NT2/D1 (cell line): Measurements from ENCODE around the gene KRTAP9-6.

Experiments used
- SUZ12 ChIP-seq: IDR thresholded peaks from 2 replicates; pipeline ENCODE4 v1.6.1; 2011; ENCODE audit not compliant: insufficient read length, insufficient read depth; ENCODE audit errors: extremely low read depth
- YY1 ChIP-seq: IDR thresholded peaks from 2 replicates; pipeline ENCODE4 v1.6.1; 2011; ENCODE audit not compliant: insufficient read length, insufficient read depth
- ZNF274 ChIP-seq: IDR thresholded peaks from 2 replicates; pipeline ENCODE4 v1.6.1; 2011; ENCODE audit warnings: mild to moderate bottlenecking, low read depth, low read length

- TF ChIP-seq ZNF274 (no peak), YY1 (no peak), SUZ12 (no peak)
These were observed 2.5 kb downstream of the KRTAP9-6 start for GRCh38 chr17:41267711-41268110.
